ENCODE measurements around the gene UNC5CL. TPM values are rescaled to one million over a fixed set of nuclear protein-coding genes. Genes with fewer than 3 reads are reported as not detected.

Gene UNC5CL, protein sequence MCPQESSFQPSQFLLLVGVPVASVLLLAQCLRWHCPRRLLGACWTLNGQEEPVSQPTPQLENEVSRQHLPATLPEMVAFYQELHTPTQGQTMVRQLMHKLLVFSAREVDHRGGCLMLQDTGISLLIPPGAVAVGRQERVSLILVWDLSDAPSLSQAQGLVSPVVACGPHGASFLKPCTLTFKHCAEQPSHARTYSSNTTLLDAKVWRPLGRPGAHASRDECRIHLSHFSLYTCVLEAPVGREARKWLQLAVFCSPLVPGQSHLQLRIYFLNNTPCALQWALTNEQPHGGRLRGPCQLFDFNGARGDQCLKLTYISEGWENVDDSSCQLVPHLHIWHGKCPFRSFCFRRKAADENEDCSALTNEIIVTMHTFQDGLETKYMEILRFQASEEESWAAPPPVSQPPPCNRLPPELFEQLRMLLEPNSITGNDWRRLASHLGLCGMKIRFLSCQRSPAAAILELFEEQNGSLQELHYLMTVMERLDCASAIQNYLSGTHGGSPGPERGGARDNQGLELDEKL
- total RNA-seq = 1 to 10 TPM; 1.1 to 1.6 TPM

DNA sequence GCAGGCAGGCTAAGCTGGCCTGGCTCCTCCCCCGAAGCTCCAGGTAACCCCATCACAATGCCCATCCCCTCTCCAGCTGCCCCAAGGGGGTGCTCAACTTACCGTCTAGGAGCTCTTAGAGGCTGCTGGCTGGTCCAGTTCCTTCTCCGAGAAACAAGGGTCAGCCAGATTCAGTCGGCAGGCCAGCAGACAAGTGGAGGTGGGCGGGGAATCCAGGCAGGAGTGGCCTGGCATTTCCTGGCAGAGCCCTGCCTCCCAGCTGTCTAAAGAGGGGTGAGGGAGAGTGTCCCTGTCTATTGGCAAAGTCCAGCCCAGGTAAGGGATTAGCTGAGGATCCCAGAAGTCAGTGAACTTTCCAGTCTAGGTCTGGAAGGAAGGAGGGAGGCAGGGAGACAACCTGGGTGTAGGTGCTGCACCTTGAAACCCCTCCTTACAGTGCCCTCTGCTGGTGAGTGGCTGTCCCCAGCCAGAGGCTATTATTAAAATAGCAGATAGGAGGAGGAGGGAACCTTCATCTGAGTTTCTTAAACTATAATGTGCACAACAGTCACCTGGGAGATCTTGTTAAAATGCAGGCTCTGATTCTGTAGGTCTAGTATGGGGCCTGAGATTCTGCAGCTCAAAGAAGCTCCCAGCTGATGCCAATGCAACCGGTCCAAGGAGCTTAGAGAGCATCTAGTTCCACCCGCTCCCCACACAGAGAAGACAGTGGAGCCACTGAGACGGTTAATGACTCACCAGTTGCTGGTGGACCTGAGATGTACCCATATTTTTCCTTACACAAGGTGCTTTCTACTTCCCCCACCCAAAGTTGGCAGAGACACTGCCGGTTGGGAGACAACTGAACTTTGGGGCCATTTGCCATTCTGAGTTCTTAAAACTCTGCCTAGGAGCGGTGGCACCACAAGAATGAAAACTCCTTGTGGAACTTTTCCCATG lies at the start of gene UNC5CL:
Gene UNC5CL (minus strand): TSS at position 162 of the 939 bp plus-strand sequence. CDS start 4,147 bp downstream, outside the sequence.
- POLR2A ChIA-PET = no interaction called here
- CTCF ChIA-PET = interaction anchor here (0.6 to 3.1 kb wide), 6 partner anchors 10 to 22 kb away, joined by 3 to 26 read pairs (median 5); no protein-coding TSS in a partner anchor
- Mint-ChIP-seq H3K4me3 (no peak within 1 kb of the TSS), H3K36me3 (ENCODE audit: low read depth) (no peaks in the 10 kb centered on the region), H3K27ac (peak within 1 kb of the TSS; percentile 9), H3K27me3 (peaks cover 3% of the 10 kb centered on the region), H3K4me1 (peaks cover 12% of the 10 kb centered on the region), H3K9me3 (no peaks in the 10 kb centered on the region)
- DNase-seq = peak; percentile 81

DNA sequence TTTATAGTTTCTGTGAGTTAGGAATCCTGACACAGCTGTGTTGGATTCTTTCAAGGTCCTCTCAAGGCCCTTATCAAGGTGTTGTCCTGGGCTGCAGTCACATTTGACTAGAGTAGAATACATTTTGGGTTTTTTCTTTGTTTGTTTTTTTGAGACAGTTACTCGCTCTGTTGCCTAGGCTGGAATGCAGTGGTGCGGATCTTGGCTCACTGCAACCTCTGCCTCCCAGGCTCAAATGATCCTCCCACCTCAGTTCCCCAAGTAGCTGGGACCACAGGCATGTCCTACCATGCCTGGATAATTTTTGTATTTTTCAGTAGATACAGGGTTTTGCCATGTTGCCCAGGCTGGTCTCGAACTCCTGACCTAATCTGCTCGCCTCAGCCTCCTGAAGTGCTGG lies 49.4 kb upstream of the UNC5CL start:
- POLR2A ChIA-PET = no interaction called here
- H3K27ac Mint-ChIP-seq = no peak overlapping the region

DNA sequence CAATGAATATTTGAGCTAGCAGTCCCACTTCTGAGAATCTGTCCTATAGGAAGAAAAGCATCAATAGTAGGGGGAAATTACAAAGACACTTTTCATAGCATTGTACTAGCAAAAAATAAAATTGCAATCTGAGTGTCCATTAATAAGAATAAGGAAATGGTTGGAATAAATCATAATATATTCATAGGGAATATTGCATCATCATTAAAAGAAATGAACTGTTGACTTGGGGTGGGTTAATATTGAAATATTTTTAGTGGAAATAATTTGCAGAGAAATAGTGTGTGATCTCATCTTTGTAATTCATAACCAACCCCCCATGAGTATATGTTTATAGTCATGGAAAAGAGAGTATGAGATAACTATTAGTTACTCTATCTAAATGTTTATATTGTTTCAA lies 46.2 kb upstream of the UNC5CL start:
- POLR2A ChIA-PET = interaction anchor here (0.8 kb wide), 1 partner anchor 69 kb away, joined by 6 read pairs; the partner anchor contains the start of gene TREML1

More for the DNA sequence above, 49.4 kb upstream of the UNC5CL start:
- Mint-ChIP-seq H3K9me3 (no peaks in the 10 kb centered on the region), H3K27me3 (no peaks in the 10 kb centered on the region), H3K36me3 (ENCODE audit: low read depth) (peaks cover 68% of the 10 kb centered on the region), H3K4me3 (no peak overlapping the region), H3K4me1 (peaks cover 12% of the 10 kb centered on the region)
- CTCF ChIA-PET = interaction anchor here (0.7 to 1.6 kb wide), 2 partner anchors 12 to 833 kb away, joined by 4 to 5 read pairs; partner anchors contain the start of gene BYSL
- no peak for DNase-seq

DNA sequence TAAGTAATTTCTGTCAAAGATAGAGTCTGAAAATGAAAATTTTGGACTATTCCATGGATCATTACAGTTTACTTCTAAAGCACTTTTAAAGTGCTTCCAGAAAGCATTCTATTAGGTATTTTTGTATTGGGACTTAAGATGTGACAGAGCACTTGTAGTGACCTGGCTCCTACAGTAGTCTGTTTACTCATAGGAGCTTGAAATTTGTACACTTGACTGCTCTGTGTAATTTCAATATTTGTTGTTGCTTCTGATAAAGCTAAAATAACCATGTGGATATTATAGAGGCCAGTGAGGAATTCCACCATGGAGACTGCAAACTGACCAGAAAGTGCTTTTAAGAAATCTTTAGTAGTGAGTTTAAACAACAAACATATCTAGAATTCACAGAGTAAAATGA lies 44.1 kb upstream of the UNC5CL start:
- ChIA-PET POLR2A (no interaction called here), CTCF (interaction anchor here (1.0 kb wide), 1 partner anchor 10 kb away, joined by 3 read pairs; the partner anchor contains the start of genes NFYA and OARD1)
- peaks cover 70% of the 10 kb centered on the region for H3K36me3 Mint-ChIP-seq (ENCODE audit: low read depth)
- peaks cover 52% of the 10 kb centered on the region for H3K4me1 Mint-ChIP-seq
- no peak overlapping the region for H3K4me3 Mint-ChIP-seq
- H3K27ac Mint-ChIP-seq = no peak overlapping the region
- no peaks in the 10 kb centered on the region for H3K9me3 Mint-ChIP-seq
- no peaks in the 10 kb centered on the region for H3K27me3 Mint-ChIP-seq
- DNase-seq = no peak

More for the DNA sequence above, 46.2 kb upstream of the UNC5CL start:
- H3K4me3 Mint-ChIP-seq = no peak overlapping the region
- H3K27me3 Mint-ChIP-seq = no peaks in the 10 kb centered on the region
- no peak for DNase-seq
- CTCF ChIA-PET = no interaction called here
- H3K27ac Mint-ChIP-seq = no peak overlapping the region
- peaks cover 68% of the 10 kb centered on the region for H3K36me3 Mint-ChIP-seq (ENCODE audit: low read depth)
- H3K9me3 Mint-ChIP-seq = no peaks in the 10 kb centered on the region
- H3K4me1 Mint-ChIP-seq = peaks cover 36% of the 10 kb centered on the region

DNA sequence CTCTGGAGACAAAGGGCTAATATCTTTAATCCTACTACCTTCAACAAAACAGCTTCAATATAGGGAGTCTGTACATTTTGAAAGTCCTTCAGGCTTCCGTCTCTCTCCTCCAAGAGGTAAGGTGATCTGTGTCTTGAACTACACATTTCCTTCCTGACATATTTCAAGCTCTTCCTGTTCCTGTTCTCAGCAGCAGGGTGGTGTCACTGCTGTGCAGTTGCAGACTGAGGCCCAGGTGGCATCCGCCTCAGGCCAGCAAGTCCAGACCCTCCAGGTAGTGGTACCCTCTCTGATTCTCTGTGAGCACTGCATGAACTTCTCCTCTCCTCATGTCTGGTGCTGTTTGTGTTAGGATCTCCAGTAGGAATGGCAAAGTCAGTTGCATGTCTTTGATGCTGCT lies 41.6 kb upstream of the UNC5CL start:
- DNase-seq = peak; percentile 51
- Mint-ChIP-seq H3K4me3 (peak overlapping the region; percentile 70), H3K36me3 (ENCODE audit: low read depth) (peaks cover 58% of the 10 kb centered on the region), H3K27me3 (no peaks in the 10 kb centered on the region), H3K9me3 (no peaks in the 10 kb centered on the region), H3K27ac (peak overlapping the region; percentile 91), H3K4me1 (peaks cover 67% of the 10 kb centered on the region)
- ChIA-PET CTCF (interaction anchor here (1.4 to 1.6 kb wide), 2 partner anchors 23 to 101 kb away, joined by 3 to 4 read pairs; no protein-coding TSS in a partner anchor), POLR2A (no interaction called here)

DNA sequence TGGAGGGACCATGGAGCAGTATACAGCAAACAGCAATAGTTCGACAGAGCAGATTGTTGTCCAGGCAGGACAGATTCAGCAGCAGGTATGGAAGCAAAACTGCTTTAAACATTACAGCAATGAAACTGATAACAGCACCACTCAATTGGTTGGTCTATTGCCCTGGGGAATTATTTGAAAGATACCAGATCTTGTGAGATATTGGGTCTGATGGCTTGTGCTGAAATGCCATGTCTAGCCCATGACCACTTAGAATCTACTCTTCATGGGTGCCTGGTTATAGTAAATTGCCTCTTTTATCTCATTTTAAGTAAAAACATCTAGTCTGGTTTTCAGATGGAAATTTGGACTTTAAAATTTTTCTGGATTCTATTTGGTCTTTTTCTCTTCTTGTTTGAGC lies 40.1 kb upstream of the UNC5CL start:
- Mint-ChIP-seq H3K36me3 (ENCODE audit: low read depth) (peaks cover 54% of the 10 kb centered on the region), H3K27me3 (no peaks in the 10 kb centered on the region), H3K27ac (no peak overlapping the region), H3K4me3 (no peak overlapping the region), H3K4me1 (peaks cover 78% of the 10 kb centered on the region), H3K9me3 (no peaks in the 10 kb centered on the region)
- DNase-seq = no peak
- ChIA-PET POLR2A (interaction anchor here (0.6 kb wide), 1 partner anchor 527 kb away, joined by 6 read pairs; no protein-coding TSS in a partner anchor), CTCF (no interaction called here)

DNA sequence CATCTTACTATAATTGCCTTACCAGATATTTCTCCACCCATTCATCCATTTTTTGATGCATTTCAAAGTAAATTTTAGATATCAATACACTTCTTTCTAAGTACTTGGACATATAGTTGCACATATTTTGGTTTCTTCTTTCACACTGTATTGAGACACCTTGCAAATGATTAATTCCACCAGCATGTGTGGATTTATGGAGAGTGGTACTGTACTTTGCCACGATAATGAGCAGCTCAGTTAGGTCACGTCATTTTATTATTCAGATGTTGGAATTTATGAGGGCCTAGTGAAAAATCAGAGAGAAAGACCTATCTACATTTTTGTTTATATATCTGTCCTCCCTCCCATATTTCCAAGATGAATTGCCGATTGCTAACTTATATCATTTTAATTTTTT lies 39.1 kb upstream of the UNC5CL start:
- Mint-ChIP-seq H3K9me3 (no peaks in the 10 kb centered on the region), H3K4me1 (peaks cover 72% of the 10 kb centered on the region), H3K27ac (no peak overlapping the region), H3K36me3 (ENCODE audit: low read depth) (peaks cover 49% of the 10 kb centered on the region), H3K4me3 (no peak overlapping the region), H3K27me3 (no peaks in the 10 kb centered on the region)
- no peak for DNase-seq
- POLR2A ChIA-PET = no interaction called here
- CTCF ChIA-PET = no interaction called here

DNA sequence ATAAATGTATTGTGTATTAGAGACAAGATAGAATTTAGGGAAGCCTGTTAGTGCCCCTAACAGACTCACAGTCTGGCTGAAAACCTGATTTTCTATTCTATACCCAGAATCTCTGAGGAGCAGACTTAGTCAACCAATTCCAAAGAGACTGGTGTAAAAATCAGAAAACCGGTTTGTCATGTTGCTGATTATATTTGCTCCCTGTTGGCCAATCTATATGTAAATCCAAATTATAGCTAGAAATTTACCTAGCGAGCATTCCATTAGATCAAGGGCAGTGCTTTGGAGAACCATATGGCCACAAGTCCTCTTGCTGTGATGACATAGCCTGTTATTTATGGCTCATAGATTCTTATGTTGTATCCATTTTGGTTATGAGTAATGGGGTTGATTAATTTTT lies 38.5 kb upstream of the UNC5CL start:
- H3K27ac Mint-ChIP-seq = no peak overlapping the region
- CTCF ChIA-PET = no interaction called here
- peaks cover 66% of the 10 kb centered on the region for H3K4me1 Mint-ChIP-seq
- no peak overlapping the region for H3K4me3 Mint-ChIP-seq
- DNase-seq = no peak
- no peaks in the 10 kb centered on the region for H3K9me3 Mint-ChIP-seq
- H3K36me3 Mint-ChIP-seq (ENCODE audit: low read depth) = peaks cover 43% of the 10 kb centered on the region
- H3K27me3 Mint-ChIP-seq = no peaks in the 10 kb centered on the region
- POLR2A ChIA-PET = no interaction called here

DNA sequence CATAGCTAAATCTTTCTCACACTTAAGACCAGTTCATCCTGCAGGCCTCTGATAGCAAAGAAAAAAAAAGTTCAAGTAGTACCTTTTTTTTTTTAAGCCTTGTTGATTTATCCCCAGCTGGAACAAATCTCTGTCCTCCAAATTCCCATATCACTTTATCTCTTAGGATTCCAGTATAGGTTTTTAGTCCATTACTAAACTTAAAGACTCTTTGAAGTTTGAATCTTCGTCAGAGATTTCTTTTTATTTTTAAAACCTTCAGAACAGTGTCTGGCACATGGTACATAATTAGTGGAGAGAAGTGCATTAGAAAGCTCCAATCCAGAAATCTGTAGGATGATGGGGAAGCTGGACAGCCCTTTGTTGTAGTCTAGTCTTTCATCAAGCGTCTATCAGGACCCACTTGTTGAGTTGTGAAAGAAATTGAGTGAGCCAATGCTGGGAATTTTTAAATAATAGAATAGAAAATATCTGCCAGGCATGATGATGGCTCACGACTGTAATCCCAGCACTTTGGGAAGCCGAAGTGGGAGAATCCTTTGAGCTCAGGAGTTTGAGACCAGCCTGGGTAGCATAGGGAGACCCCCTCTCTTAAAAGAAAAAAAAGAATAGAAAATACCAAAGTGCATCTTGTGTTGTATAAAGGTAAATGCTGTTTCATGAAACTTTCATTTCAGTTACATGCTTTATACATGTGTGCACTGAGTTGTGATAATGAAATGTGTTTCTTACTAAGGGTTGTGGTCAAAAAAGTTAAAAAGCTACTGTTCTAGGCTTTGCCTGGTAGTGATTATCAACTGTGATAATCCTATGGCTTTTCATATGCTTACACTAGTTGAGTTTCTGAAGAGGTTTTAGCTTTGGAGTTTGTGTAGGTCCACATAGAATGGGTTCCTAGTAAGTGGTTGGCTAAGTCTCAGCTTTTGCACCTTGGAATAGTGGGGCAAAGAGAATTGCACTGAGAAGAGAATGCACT lies 36.9 kb upstream of the UNC5CL start:
- H3K9me3 Mint-ChIP-seq = no peaks in the 10 kb centered on the region
- peaks cover 37% of the 10 kb centered on the region for H3K36me3 Mint-ChIP-seq (ENCODE audit: low read depth)
- H3K27ac Mint-ChIP-seq = peak overlapping the region; percentile 54
- ChIA-PET CTCF (interaction anchor here (0.6 to 1.3 kb wide), 5 partner anchors 12 to 519 kb away, joined by 3 to 4 read pairs (median 3); no protein-coding TSS in a partner anchor), POLR2A (no interaction called here)
- peak overlapping the region; percentile 94 for H3K4me3 Mint-ChIP-seq
- no peaks in the 10 kb centered on the region for H3K27me3 Mint-ChIP-seq
- H3K4me1 Mint-ChIP-seq = peaks cover 62% of the 10 kb centered on the region
- DNase-seq = no peak

DNA sequence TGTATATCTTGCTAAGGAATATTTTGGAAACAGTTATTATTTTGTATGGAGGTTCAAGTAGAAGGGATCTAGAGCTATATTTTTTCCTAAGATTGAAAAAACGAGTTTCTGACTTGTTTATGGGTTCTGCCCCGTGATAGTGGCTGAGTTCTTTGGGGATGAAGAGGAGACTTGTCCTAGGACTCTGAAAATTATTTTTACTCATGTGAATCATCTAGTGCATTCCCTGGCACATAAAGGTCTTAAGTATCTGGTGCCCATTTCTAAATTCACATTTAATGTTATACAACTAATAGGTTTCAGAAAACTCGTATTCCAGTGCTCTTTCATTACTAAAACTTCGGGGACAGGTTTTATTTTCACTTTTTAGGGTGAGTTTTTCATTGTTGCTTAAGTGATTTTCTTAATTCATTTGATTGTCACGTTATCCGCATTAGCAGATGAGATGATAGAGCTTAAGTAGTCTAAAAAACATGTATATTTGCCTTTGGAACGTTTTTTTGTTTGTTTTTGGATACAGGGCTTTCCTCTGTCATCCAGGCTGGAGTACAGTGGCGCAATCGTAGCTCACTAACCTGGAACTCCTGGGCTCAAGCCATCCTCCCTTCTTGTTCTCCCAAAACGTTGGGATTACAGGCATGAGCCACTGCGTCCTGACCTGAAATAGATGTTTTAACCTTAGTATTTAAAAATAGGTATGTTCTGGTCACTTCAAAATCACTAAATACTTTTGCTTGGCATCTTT lies 35.8 kb upstream of the UNC5CL start:
- H3K4me3 Mint-ChIP-seq = peak overlapping the region; percentile 94
- H3K36me3 Mint-ChIP-seq (ENCODE audit: low read depth) = peaks cover 33% of the 10 kb centered on the region
- ChIA-PET POLR2A (no interaction called here), CTCF (interaction anchor here (0.8 to 1.3 kb wide), 4 partner anchors 18 to 520 kb away, joined by 3 to 4 read pairs (median 3); no protein-coding TSS in a partner anchor)
- peaks cover 62% of the 10 kb centered on the region for H3K4me1 Mint-ChIP-seq
- no peaks in the 10 kb centered on the region for H3K9me3 Mint-ChIP-seq
- peak overlapping the region; percentile 97 for H3K27ac Mint-ChIP-seq
- DNase-seq = no peak
- no peaks in the 10 kb centered on the region for H3K27me3 Mint-ChIP-seq

DNA sequence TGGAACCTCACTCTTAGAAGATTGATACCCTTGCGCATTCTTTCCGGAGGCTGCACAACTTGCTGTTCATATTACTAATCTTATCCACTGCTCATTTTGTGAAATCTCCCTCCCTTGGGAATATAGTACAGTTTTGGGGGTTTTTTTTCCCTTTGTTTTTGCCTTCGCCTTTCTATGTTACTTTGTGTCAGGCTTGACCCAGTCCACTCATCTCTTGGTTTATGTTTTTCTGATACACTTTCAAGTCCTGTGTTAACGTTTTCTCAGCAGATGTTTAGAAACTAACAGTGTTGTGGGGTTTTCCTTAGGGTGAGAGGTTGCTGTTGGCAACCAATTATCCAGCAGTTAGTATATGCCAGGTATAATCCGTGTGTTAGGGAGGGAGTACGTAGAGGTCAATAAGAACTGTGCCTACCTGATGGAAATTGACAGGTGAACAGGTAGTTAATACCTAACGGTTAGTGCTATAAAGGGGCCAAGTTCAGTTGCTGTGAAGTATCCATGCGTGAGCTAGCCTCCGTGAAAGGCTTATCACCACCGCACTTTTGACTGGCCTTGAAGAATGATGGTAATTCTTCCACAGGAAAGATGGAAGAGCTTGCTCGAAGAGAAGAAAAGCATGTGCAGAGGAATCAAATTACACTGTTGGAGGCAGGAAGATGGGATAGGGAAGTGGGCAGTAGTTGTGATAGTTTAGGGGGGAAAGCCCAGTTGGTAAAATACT lies 35.1 kb upstream of the UNC5CL start:
- CTCF ChIA-PET = interaction anchor here (0.8 kb wide), 1 partner anchor 19 kb away, joined by 4 read pairs; no protein-coding TSS in a partner anchor
- no peak for DNase-seq
- peak overlapping the region; percentile 97 for H3K27ac Mint-ChIP-seq

More for the DNA sequence above, 35.1 kb upstream of the UNC5CL start:
- POLR2A ChIA-PET = no interaction called here
- Mint-ChIP-seq H3K27me3 (no peaks in the 10 kb centered on the region), H3K4me1 (peaks cover 62% of the 10 kb centered on the region), H3K4me3 (peak overlapping the region; percentile 94), H3K36me3 (ENCODE audit: low read depth) (peaks cover 34% of the 10 kb centered on the region), H3K9me3 (no peaks in the 10 kb centered on the region)

Measured in activated CD4-positive, alpha-beta T cell treated with anti-CD3 and anti-CD28 coated beads, Interleukin-2, amount 10 ng/mL, durations not matched to agents 7 days and 5 days (primary cell).